Stimulated activated CD8-positive, alpha-beta memory T cell treated with anti-CD3 and anti-CD28 coated beads, Interleukin-4, amount 100 ng/mL, for 24 hours (primary cell): ENCODE data around the gene PDE4A.
"Not testable (repeated sequence)": the region's sequence is repeated elsewhere in the genome, so short reads cannot be mapped to it uniquely, and the experiment has no call there.

Experiments used
- DNase-seq: peaks from one replicate; pipeline ENCODE4 v3.0.0-alpha.2; 2020; ENCODE audit warnings: low read depth

Gene PDE4A

DNA sequence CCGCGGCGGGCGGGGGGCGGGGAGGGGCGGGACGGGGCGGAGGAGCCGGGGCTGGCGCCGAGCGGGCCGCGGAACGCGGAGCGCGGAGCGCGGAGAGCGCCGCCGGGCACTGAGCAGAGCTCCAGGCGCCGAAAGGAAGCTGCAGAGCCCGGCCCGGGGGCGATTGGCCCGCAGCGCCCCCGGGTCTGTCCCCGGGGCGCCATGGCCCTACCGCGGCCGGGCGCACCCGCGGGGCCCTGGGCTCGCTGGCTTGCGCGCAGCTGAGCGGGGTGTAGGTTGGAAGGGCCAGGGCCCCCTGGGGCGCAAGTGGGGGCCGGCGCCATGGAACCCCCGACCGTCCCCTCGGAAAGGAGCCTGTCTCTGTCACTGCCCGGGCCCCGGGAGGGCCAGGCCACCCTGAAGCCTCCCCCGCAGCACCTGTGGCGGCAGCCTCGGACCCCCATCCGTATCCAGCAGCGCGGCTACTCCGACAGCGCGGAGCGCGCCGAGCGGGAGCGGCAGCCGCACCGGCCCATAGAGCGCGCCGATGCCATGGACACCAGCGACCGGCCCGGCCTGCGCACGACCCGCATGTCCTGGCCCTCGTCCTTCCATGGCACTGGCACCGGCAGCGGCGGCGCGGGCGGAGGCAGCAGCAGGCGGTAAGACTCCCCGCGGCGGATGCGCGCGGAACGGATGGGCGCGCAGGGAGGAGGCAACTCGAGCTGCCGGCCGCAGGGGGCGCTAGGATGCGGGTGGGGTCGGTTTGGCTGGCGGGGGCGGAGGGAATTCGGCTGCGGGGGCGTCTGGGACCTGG is at the start of gene PDE4A:
Gene PDE4A, plus strand, starts transcription at position 95 of the 796 bp plus-strand sequence. Its CDS starts 227 bp downstream, at position 322.
- DNase-seq, result no peak

DNA sequence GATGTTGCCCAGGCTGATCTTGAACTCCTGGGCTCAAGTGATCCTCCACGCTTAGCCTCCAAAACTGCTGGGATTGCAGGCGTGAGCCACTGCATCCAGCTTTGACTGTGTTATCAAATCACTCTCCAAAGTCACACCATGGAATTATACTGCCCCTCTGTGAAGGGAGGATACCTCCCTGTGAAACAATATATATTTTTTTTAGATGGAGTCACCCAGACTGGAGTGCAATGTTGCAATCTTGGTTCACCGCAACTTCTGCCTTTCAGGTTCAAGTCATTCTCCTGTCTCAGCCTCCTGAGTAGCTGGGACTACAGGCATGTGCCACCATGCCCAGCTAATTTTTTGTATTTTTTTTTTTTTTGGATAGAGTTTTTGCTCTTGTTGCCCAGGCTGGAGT is 47.6 kb upstream of the PDE4A start:
- DNase-seq, result no peak

DNA sequence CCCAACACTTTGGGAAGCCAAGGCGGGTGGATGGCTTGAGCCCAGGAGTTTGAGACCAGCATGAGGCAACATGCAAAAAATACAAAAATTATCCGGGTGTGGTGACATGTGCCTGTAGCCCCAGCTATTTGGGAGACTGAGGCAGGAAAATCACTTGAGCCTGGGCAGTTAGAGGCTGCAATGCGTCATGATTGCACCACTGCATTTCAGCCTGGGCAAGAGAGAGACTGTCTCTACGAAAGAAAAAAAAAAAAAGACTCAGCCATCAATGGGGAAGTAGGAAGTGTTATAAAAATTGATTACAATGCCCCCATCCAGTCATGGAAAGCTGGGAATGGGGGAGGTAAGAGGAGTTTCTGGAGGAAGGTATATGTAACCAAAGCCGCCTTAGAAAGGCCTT is 45.4 kb upstream of the PDE4A start:
- DNase-seq, result no peak

DNA sequence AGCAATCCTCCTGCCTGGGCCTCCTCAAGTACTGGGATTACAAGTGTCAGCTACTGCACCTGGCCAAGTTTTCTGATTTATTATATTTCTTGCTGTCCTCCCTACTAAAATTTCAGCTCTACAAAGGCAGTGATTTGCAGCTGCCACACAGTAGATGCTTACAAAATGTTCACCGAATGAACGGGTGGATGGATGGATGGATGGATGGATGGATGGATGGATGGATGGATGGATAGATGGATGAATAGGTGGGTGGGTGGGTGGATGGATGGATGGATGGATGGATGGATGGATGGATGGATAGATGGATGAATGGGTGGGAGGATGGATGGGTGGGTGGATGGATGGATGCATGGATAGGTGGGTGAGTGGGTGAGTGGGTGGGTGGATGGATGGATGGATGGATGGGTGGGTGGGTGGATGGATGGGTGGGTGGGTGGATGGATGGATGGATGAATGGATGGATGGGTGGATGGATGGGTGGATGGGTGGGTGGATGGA is 43.1 kb upstream of the PDE4A start:
- not testable (repeated sequence) for DNase-seq

DNA sequence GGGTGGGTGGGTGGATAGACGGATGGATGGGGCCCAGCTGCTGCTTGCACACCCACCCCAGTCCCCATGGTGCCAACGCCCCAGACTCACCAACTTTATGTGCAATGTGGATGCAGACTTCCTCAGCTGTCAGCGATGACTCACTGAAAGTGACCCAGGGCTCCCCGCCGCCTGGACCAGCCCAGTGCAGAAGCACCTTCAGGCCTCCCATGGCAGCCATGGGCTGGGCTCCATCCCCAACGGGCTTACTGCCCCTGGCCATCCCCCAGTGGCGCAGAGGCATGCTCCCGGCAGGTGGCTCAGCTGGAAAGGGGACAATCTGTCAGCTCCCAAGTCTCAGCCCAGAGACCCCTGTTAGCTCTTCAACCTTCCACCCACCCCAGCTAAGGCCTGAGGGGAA is 42.2 kb upstream of the PDE4A start:
- DNase-seq, result no peak

DNA sequence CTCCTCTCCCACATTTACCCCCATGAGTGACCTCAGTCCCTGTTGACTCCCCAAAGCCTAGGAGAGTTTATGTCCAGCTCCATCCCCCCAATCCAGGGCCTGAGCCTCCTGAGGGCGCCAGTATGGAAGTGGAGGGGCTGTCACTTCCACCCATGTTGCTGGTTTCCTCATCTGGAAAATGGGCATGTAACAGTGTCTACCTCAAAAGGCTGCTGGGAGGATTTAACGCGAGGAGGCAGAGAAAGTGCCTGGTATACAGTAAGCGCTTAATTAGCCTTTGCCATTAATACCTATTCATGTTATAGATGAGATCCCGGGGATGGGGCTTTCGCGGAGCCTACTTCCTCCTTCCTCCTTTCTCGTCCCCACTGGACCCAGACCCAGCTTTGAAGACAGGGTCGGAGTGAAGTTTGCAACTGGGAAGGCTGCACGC is 40.4 kb upstream of the PDE4A start:
- DNase-seq, result no peak

DNA sequence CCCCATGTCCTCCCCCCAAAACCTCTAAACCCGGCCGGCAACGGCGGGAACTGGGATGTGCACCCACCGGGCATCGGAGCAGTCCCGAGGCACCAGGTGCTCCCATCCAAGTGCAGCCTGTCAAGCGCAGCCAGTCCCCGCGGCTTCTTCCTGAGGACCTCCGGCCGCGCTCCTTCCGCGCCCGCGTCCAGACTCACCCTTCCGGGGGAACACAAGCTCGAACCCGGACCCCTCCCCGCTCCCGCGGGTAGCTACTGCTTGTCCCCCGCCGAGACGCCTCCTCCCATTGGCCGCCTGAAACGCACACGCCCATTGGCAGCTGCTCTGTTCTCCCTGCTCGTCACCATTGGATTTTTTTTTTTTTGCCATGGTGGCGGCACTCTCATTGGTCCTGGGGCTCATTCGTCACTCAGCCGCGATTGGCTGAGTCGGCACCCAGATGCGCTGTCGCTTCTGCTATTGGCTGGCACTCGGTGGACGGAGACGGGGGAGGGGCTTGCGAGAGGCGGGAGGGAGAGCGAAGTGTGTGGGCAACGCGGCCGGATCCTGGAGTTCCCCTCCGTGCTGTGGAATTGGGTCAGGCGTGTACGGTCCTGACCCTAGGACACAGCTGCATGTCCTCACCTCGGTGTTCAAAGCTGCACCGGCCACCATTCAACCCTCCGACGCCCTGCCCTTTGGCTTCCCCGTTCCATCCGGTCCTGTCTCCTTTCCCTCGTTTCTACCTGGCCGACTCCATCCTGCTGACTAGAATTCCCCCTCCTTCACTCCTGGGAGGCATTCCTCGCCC is 39.8 kb upstream of the PDE4A start, which contains the start of gene TYK2:
Gene TYK2, minus strand, starts transcription at position 260 of the 790 bp plus-strand sequence. CDS start 2,166 bp downstream, outside the sequence.
- DNase-seq, result peak; percentile 92

DNA sequence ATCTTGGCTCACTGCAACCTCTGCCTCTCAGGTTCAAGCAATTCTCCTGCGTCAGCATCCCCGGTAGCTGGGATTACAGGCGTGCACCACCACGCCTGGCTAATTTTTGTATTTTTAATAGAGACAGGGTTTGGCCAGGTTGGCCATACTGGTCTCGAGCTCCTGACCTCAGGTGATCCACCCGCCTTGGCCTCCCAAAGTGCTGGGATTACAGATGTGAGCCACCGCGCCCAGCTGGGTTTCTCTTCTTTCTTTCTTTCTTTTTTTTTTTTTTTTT is 37.2 kb upstream of the PDE4A start:
- not testable (repeated sequence) for DNase-seq

DNA sequence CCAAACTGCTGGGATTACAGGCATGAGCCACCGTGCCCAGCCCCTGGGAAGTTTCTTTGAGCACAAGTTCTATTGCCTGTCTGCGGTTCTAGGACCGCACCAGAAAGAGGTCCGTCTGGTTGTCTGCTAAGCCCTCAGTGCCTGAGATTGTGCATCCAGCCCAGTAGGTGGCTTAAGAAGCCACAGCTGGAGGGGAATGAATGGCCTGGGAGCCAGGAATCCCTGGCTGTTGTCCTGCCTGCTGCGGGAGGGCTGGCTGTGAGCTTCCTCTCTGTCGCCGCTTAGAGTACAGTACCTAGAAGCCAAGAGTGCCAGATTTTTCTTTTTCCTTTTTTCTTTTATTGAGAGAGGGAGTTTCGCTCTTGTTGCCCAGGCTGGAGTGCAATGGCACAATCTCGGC is 35.8 kb upstream of the PDE4A start:
- no peak for DNase-seq

DNA sequence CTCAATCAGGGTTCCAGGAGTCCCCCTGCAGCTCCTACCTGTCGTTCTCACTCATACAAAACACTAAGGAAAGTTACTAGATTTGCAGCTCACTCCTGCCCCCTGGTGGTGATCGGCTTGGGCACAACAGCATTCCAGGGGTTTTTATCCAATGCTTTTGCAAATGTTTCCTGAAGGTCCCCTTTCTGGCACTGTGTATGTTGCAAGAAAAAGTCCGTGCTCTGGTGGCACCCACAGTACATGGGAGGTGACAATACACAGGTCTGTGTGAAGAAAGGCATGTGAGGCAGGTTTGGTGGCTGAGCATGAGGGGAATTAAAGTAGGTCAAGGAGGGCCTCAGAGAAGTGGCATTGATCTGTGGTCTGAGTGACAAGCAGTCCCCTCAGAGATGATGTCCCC is 31.4 kb upstream of the PDE4A start:
- peak; percentile 67 for DNase-seq

DNA sequence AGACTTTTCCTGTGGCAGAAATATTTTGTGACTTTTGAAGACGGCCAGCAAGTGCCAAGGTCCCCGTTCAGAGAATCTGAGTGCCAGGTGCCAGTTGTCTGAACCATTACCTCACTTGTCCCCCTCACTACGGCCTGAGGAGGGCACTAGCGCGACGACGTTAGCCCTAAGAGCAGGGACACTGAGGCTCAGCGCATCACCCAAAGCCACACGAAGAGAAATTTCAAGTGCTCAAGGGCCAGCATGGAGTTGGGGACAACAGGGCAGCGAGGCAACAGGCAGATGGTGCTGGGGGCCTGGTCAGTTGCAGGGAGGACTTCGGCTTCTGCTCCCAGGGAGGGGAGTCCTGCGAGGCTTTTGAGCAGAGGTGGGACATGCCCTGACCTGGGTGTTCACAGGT is 30.5 kb upstream of the PDE4A start:
- no peak for DNase-seq

DNA sequence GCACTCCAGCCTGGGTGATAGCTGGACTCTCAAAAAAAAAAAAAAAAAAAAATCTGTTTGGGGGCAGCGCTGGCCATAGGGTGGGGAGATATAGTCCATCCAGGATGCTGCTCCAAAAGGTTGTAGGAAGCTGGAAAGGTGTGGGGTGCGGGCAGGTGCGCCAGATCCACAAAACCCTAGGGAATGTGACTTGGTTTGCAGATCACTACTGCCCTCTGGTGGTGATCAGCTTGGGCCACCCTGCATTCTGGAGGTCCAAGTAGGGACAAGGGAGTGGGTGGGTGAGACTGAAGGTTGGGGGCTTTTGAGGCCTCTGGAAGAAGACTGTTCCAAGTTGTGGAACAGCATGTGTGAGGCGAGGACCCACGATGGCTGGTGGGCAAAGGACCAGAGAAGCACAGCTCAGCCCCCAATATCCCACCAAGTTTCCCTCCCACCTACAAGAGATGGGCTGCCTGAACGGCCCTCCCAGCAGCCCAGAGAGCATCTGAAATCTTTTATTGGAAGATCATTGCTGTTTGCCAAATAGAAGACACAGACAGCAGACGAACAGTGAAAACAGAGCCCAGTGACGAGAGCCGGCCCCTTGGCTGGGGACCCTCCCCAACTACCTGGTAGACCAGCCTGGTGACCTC is 29.6 kb upstream of the PDE4A start:
- DNase-seq, result peak; percentile 47

DNA sequence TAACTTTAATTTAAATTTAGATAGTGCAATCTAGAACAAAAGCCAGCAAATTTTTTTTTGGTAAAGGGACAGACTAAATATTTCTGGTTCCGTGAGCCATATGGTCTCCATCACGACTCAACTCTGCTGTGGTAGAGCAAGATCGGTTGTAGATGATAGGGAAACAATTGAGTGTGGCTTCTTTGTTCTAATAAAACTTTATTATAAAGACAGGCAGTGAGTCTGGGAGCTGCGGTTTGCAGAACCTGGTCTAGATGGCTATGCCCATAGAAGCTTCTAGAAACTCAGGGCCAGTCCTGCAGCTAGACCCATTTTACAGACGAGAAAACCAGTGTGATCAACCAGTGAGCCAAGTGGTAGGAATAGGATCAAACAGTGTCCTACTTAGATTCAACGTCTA is 28.2 kb upstream of the PDE4A start:
- DNase-seq, result no peak

DNA sequence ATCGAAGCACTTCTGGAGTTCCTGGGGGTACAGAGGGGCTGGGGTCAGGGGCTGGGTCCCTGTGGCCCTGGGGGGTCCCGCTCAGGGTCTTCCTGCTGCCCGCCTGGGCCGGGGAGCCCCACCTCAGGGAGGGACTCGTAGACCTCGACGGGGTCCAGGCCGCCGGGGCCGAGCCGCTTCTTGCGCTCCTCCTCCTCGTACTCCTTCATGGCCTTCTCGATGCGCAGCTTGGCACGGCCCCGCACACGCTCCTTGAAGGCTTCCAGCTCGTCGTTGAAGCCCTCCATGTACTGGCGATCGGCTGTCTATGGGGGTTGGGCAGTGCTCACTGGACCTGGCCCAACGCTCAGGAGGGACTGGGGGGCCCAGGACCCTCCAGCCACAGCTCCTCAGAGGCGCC is 27.2 kb upstream of the PDE4A start:
- no peak for DNase-seq

DNA sequence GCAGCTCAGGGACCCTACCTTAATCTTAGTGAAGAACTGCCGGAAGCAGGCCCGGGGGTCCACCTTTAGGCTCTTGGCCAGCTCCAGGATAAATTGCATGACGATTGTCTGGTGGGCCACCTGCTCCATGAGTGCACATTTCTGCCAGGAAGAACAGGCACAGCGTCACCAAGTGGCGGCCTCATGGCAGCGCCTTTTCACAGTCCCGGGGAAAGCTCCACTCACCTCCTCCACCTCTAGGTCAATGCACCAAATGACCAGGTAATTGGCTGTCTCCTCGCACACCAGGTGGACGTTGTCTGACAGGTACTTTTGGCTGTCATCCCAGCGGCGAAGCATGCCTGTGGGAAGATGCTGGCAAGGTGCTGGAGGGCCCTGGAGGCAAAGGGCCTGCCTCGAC is 25.3 kb upstream of the PDE4A start:
- DNase-seq, result no peak

DNA sequence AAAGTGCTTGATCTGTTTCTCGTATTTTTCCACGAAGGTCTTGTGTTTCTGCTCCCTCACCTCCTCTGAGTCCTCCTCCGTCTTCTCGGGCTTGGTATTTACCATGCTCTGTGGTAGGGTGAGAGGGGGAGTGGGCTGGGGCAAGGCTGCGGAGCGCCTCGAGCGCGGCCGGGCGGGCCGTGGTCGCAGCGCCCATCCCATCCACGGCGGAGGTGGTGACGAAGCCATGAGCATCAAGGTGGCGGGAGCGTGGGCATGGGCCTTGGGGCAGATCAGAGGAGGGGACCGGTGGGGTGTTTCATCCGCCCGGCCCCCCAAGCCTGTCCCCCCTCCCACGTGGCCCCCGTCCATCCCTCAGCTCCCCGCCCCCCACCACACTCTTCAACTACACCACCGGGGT is 24.9 kb upstream of the PDE4A start:
- no peak for DNase-seq

DNA sequence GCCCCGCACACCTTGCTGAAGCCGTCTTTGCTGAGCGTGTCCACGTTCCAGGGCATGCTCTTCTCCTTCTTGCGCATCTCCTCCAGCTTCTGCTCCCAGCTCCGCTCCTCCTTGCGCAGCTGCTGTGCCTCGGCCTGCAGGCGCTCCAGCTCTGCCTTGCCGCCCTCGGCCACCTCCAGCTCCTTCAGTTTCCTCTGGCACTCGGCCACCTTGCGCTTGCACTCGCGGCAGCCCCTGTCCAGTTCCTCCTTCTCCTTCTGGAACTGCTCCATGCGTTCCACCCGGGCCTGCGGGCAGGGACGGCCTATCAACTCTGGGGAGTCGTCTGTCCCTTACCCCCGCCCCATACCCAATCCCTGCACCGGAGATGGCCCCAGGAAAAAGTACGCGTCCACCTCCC is 24.4 kb upstream of the PDE4A start:
- DNase-seq, result no peak

DNA sequence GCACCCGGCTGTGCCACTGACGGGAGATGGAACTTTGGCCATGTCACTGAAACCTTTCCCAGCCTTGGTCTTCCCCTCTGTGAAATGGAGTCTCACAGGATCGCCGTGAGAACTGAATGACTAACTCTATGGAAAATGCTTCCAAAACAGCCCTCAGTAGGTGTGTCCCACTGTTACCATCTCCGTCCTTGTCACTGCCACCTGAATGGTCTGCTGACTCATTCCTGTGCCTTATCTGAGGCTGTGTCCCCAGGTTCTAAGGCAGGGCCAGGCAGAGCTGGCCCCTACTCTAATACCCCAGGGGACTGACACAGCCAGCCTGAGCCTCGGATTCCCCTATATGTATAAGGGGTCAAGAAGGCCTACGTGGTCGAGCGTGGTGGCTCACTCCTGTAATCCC is 21.5 kb upstream of the PDE4A start:
- DNase-seq, result no peak

DNA sequence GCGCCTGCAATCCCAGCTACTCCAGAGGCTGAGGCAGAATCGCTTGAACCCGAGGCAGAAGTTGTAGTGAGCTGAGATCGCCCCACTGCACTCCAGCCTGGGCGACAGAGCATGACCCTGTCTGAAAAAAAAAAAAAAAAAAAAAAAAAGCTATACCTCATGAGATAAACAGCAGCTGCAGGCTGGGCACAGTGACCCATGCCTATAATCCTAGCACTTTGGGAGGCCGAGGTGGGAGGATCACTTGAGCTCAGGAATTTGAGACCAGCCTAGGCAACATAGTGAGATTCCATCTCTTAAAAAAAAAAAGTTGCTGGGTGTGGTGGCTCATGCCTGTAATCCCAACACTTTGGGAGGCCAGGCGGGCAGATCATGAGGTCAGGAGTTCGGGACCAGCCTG is 21.0 kb upstream of the PDE4A start:
- DNase-seq, result not testable (repeated sequence)

DNA sequence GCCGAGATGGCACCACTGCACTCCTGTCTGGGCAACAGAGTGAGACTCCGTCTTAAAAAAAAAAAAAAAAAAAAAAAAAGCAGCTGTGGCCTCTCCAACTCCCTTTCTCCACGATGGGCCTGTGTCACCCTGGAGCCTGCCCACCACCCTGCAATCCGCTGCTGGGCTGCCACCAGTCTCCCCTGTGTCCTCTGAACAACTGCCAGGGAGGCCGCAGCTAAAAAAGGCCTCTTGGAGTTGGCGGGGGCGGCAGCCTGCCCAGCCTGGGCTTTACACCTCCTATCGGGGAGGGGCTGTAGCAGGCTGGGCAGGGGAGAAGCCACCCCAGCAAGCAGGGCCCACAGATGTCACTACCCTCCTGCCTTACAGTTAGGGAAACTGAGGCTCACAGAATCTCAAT is 20.5 kb upstream of the PDE4A start:
- DNase-seq, result no peak

DNA sequence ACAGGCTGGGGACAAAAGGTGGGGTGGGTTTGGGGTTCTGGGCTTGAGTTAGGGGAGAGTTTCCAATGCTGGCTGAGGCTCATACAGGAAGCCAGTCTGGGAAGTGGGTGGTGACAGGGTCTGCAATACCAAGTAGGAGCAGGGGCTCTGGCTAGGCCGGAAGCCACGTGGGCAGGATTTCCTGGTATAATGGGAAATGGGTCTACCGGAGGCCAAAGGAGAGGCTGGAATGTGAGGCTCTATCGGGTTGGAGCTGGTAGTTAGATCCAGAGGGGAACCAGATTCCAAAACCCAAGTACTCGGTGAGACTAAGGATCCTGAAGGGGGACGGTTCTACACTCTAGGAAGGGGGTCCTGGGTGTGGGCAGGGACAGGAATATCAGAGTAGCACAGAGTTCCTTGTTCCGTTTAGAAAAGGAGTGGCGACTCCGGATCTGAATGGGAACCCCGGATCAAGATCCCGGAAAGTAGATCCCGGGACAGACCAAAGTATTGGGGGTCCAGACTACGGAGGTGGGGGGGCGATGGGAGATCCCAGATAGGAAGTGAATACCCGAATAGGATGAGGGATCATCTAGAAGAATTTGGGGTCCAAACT is 17.8 kb upstream of the PDE4A start:
- DNase-seq, result no peak
